Activated naive CD4-positive, alpha-beta T cell treated with anti-CD3 and anti-CD28 coated beads, Interleukin-2, amount 50 U/mL, for 24 hours (primary cell): ENCODE data around the gene ANKRD55.
"Not testable (repeated sequence)": the region's sequence is repeated elsewhere in the genome, so short reads cannot be mapped to it uniquely, and the experiment has no call there.

Experiments used
- H3K27ac Mint-ChIP-seq: one replicate; pipeline ENCODE4 v1.8.0; 2021; ENCODE audit warnings: mild to moderate bottlenecking, mixed read lengths
- H3K27me3 Mint-ChIP-seq: one replicate; pipeline ENCODE4 v1.8.0; 2021; ENCODE audit warnings: mixed read lengths
- H3K36me3 Mint-ChIP-seq: one replicate; pipeline ENCODE4 v1.8.0; 2021; ENCODE audit warnings: mixed read lengths
- H3K4me1 Mint-ChIP-seq: one replicate; pipeline ENCODE4 v1.8.0; 2021; ENCODE audit warnings: mixed read lengths
- H3K4me3 Mint-ChIP-seq: one replicate; pipeline ENCODE4 v1.8.0; 2021; ENCODE audit warnings: mild to moderate bottlenecking, mixed read lengths
- H3K9me3 Mint-ChIP-seq: one replicate; pipeline ENCODE4 v1.8.0; 2021; ENCODE audit warnings: mixed read lengths

ANKRD55 gene

GRCh38 chr5:56152437-56152836, 80.7 kb downstream of the ANKRD55 start:
- peak overlapping the region; percentile 73 for H3K4me3 Mint-ChIP-seq
- H3K4me1 Mint-ChIP-seq = peaks cover 75% of the 10 kb centered on the region
- no peaks in the 10 kb centered on the region for H3K27me3 Mint-ChIP-seq
- H3K27ac Mint-ChIP-seq = peak overlapping the region; percentile 91
- H3K36me3 Mint-ChIP-seq = no peaks in the 10 kb centered on the region
- H3K9me3 Mint-ChIP-seq = no peaks in the 10 kb centered on the region

GRCh38 chr5:56150756-56151155, 82.4 kb downstream of the ANKRD55 start:
- not testable (repeated sequence) for H3K36me3 Mint-ChIP-seq, H3K27me3 Mint-ChIP-seq, H3K9me3 Mint-ChIP-seq, H3K4me3 Mint-ChIP-seq
- peaks cover 70% of the 10 kb centered on the region for H3K4me1 Mint-ChIP-seq
- peak overlapping the region; percentile 30 for H3K27ac Mint-ChIP-seq

- H3K27me3 Mint-ChIP-seq = no peaks in the 10 kb centered on the region
- peak overlapping the region; percentile 60 for H3K4me3 Mint-ChIP-seq
- peak overlapping the region; percentile 74 for H3K27ac Mint-ChIP-seq
- H3K9me3 Mint-ChIP-seq = no peaks in the 10 kb centered on the region
- peaks cover 72% of the 10 kb centered on the region for H3K4me1 Mint-ChIP-seq
- H3K36me3 Mint-ChIP-seq = no peaks in the 10 kb centered on the region
These were observed 84.6 kb downstream of the ANKRD55 start for GRCh38 chr5:56148453-56148971.

GRCh38 chr5:56147659-56148230, 85.4 kb downstream of the ANKRD55 start:
- Mint-ChIP-seq H3K4me3 (peak overlapping the region; percentile 60), H3K27ac (peak overlapping the region; percentile 74), H3K4me1 (peaks cover 72% of the 10 kb centered on the region), H3K27me3 (no peaks in the 10 kb centered on the region), H3K9me3 (no peaks in the 10 kb centered on the region), H3K36me3 (no peaks in the 10 kb centered on the region)

GRCh38 chr5:56147106-56147505, 86.0 kb downstream of the ANKRD55 start:
- Mint-ChIP-seq H3K4me1 (peaks cover 72% of the 10 kb centered on the region), H3K4me3 (no peak overlapping the region), H3K9me3 (no peaks in the 10 kb centered on the region), H3K27ac (no peak overlapping the region), H3K27me3 (no peaks in the 10 kb centered on the region), H3K36me3 (no peaks in the 10 kb centered on the region)

GRCh38 chr5:56146674-56147073, 86.5 kb downstream of the ANKRD55 start:
- peaks cover 72% of the 10 kb centered on the region for H3K4me1 Mint-ChIP-seq
- H3K9me3 Mint-ChIP-seq = no peaks in the 10 kb centered on the region
- peak overlapping the region; percentile 3 for H3K27ac Mint-ChIP-seq
- H3K27me3 Mint-ChIP-seq = no peaks in the 10 kb centered on the region
- H3K4me3 Mint-ChIP-seq = no peak overlapping the region
- H3K36me3 Mint-ChIP-seq = no peaks in the 10 kb centered on the region

GRCh38 chr5:56145511-56145910, 87.6 kb downstream of the ANKRD55 start:
- Mint-ChIP-seq H3K36me3 (no peaks in the 10 kb centered on the region), H3K27me3 (no peaks in the 10 kb centered on the region), H3K4me3 (no peak overlapping the region), H3K9me3 (no peaks in the 10 kb centered on the region), H3K4me1 (peaks cover 76% of the 10 kb centered on the region), H3K27ac (peak overlapping the region; percentile 32)

- H3K9me3 Mint-ChIP-seq = no peaks in the 10 kb centered on the region
- no peak overlapping the region for H3K4me3 Mint-ChIP-seq
- peak overlapping the region; percentile 32 for H3K27ac Mint-ChIP-seq
- no peaks in the 10 kb centered on the region for H3K27me3 Mint-ChIP-seq
- H3K4me1 Mint-ChIP-seq = peaks cover 76% of the 10 kb centered on the region
- H3K36me3 Mint-ChIP-seq = no peaks in the 10 kb centered on the region
These were observed 88.0 kb downstream of the ANKRD55 start for GRCh38 chr5:56145106-56145505.

GRCh38 chr5:56144211-56144610, 88.9 kb downstream of the ANKRD55 start:
- Mint-ChIP-seq H3K36me3 (peaks cover 3% of the 10 kb centered on the region), H3K9me3 (no peaks in the 10 kb centered on the region), H3K27ac (peak overlapping the region; percentile 63), H3K4me3 (no peak overlapping the region), H3K27me3 (no peaks in the 10 kb centered on the region), H3K4me1 (peaks cover 78% of the 10 kb centered on the region)

- H3K27me3 Mint-ChIP-seq = no peaks in the 10 kb centered on the region
- peak overlapping the region; percentile 60 for H3K4me3 Mint-ChIP-seq
- peaks cover 76% of the 10 kb centered on the region for H3K4me1 Mint-ChIP-seq
- H3K27ac Mint-ChIP-seq = peak overlapping the region; percentile 89
- no peaks in the 10 kb centered on the region for H3K9me3 Mint-ChIP-seq
- peaks cover 4% of the 10 kb centered on the region for H3K36me3 Mint-ChIP-seq
These were observed 89.8 kb downstream of the ANKRD55 start for GRCh38 chr5:56143373-56143714.

- Mint-ChIP-seq H3K9me3 (no peaks in the 10 kb centered on the region), H3K4me1 (peaks cover 73% of the 10 kb centered on the region), H3K4me3 (peak overlapping the region; percentile 60), H3K27ac (peak overlapping the region; percentile 89), H3K27me3 (no peaks in the 10 kb centered on the region), H3K36me3 (peaks cover 4% of the 10 kb centered on the region)
These were observed 90.3 kb downstream of the ANKRD55 start for GRCh38 chr5:56142614-56143372.

- H3K36me3 Mint-ChIP-seq = peaks cover 4% of the 10 kb centered on the region
- H3K27ac Mint-ChIP-seq = peak overlapping the region; percentile 85
- no peaks in the 10 kb centered on the region for H3K27me3 Mint-ChIP-seq
- H3K4me3 Mint-ChIP-seq = no peak overlapping the region
- H3K9me3 Mint-ChIP-seq = no peaks in the 10 kb centered on the region
- peaks cover 73% of the 10 kb centered on the region for H3K4me1 Mint-ChIP-seq
These were observed 90.9 kb downstream of the ANKRD55 start for GRCh38 chr5:56142233-56142613.

- peaks cover 10% of the 10 kb centered on the region for H3K36me3 Mint-ChIP-seq
- no peaks in the 10 kb centered on the region for H3K9me3 Mint-ChIP-seq
- no peak overlapping the region for H3K4me3 Mint-ChIP-seq
- peaks cover 80% of the 10 kb centered on the region for H3K4me1 Mint-ChIP-seq
- no peaks in the 10 kb centered on the region for H3K27me3 Mint-ChIP-seq
- no peak overlapping the region for H3K27ac Mint-ChIP-seq
These were observed 93.1 kb downstream of the ANKRD55 start for GRCh38 chr5:56140073-56140472.

GRCh38 chr5:56130664-56131063, 102.5 kb downstream of the ANKRD55 start:
- Mint-ChIP-seq H3K27ac (peak overlapping the region; percentile 80), H3K36me3 (peaks cover 20% of the 10 kb centered on the region)

GRCh38 chr5:56129288-56129687, 103.8 kb downstream of the ANKRD55 start:
- H3K27ac Mint-ChIP-seq = peak overlapping the region; percentile 100
- H3K27me3 Mint-ChIP-seq = no peaks in the 10 kb centered on the region
- peaks cover 80% of the 10 kb centered on the region for H3K4me1 Mint-ChIP-seq
- H3K9me3 Mint-ChIP-seq = peaks cover 7% of the 10 kb centered on the region
- peaks cover 17% of the 10 kb centered on the region for H3K36me3 Mint-ChIP-seq
- H3K4me3 Mint-ChIP-seq = no peak overlapping the region

More at GRCh38 chr5:56130664-56131063, 102.5 kb downstream of the ANKRD55 start:
- no peak overlapping the region for H3K4me3 Mint-ChIP-seq
- peaks cover 82% of the 10 kb centered on the region for H3K4me1 Mint-ChIP-seq
- H3K9me3 Mint-ChIP-seq = peaks cover 7% of the 10 kb centered on the region
- H3K27me3 Mint-ChIP-seq = no peaks in the 10 kb centered on the region

- Mint-ChIP-seq H3K27me3 (no peaks in the 10 kb centered on the region), H3K4me3 (peak overlapping the region; percentile 67), H3K4me1 (peaks cover 81% of the 10 kb centered on the region), H3K9me3 (peaks cover 7% of the 10 kb centered on the region), H3K27ac (peak overlapping the region; percentile 100), H3K36me3 (peaks cover 17% of the 10 kb centered on the region)
These were observed 105.0 kb downstream of the ANKRD55 start for GRCh38 chr5:56128113-56128512.
